ENCODE results near the gene BDKRB2. TPM values are rescaled to one million over a fixed set of nuclear protein-coding genes. Genes with fewer than 3 reads are reported as not detected.

The BDKRB2 gene
- total and polyA plus RNA-seq, 2 of the 13 experiments (the other 11 are each of a cell fraction or from before 2014, with no cell fraction given): 0.03 TPM; not detected in 1

DNA sequence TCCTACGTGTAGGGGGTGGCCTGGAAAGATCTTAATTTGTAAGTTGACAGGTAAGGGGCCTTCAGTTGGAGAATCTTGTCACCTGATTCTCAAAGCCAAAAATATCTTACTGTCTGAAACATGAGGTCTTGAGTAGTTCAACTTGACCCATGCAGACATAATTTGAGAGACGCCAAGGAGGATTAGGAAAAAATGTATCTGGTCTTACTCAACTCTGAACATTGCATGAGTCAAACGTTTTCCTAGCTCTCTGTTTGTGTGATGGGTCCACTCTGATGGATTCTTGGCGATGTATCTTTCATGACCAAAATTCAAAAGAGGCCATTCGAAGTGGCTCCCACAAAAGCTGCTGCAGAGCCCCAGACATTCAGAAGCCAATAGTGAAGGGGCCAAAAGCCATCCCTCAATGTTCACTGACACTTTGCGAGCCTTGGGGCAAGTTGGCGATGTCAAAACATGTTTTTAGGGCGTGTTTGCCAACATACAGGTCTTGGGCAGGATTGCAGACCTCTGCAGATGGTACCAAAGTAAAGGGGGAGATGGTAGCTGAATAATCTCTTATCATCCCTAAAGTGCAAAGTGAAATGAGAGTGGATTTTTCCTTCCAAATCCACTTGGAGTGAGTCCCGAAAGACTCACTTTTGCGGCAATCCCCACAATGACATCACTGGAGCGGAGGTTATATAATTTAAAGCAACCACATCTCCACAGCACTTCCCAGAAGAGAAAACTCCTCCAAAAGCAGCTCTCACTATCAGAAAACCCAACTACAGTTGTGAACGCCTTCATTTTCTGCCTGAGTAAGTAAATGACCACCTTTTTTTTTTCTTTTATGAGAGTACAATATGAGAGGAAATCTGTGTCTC, 51.1 kb downstream of the BDKRB2 start, which contains the start of gene BDKRB1:
Gene BDKRB1 (plus strand): TSS at position 710 of the 866 bp plus-strand sequence. CDS start 7,473 bp downstream, outside the sequence.
- H3K27ac ChIP-seq (ENCODE audit: extremely low read length, insufficient read depth, low read length): no peak within 1 kb of the TSS
- H3K4me3 ChIP-seq (replicated peaks in 1 of 3; ENCODE audit: insufficient read depth in 1 of 3, low read depth in 2 of 3, low read length in 3 of 3): no peak within 1 kb of the TSS
- in situ Hi-C loops (cut with HindIII; ENCODE audit: extremely low pct_ligation_motif_present, low pct_unique_long_range_greater_than_20kb): no loop called here
- ChIA-PET CTCF (ENCODE audit: low intra/inter-chr PET ratio, low total read pairs) (no interaction called here), POLR2A (no interaction called here)
- no peak within 1 kb of the TSS for H3K9ac ChIP-seq (ENCODE audit: insufficient read depth, low read depth, low read length)
- ATAC-seq: no peak
- 32% methylated on average over 12 of the region's 12 CpGs for WGBS (ENCODE audit: low lambda C conversion rate)
- H3K36me3 ChIP-seq (replicated peaks in 1 of 2; ENCODE audit: control insufficient read depth in 1 of 2, insufficient read depth in 2 of 2, low read length in 2 of 2): no peaks in the 10 kb centered on the region
- no peak within 1 kb of the TSS for H3K4me2 ChIP-seq (ENCODE audit: low read depth, low read length)
- intact Hi-C loops (cut with micrococcal nuclease; ENCODE audit: unreplicated experiment): no loop called here
- TF ChIP-seq MYC (CRISPR knock-in tag; IDR thresholded peaks at IDR 0.05; ENCODE audit: borderline replicate concordance) (no peak), NONO (IDR thresholded peaks at IDR 0.05) (no peak), NONO (CRISPR knock-in tag; conservative IDR thresholded peaks at IDR 0.05) (no peak), FOXO1 (CRISPR knock-in tag; IDR thresholded peaks at IDR 0.05) (no peak), ZNF510 (CRISPR knock-in tag; IDR thresholded peaks at IDR 0.05; ENCODE audit: low read depth) (no peak), BCL6 (CRISPR knock-in tag; IDR thresholded peaks at IDR 0.05) (no peak), BORCS8-MEF2B (CRISPR knock-in tag; IDR thresholded peaks at IDR 0.05) (no peak), ARNT2 (CRISPR knock-in tag; IDR thresholded peaks at IDR 0.05; ENCODE audit: low read depth) (no peak)
- no peaks in the 10 kb centered on the region for H3K79me2 ChIP-seq (ENCODE audit: insufficient read depth, low read length)
- peaks cover 0 to 33% of the 10 kb centered on the region in 2 experiments; a peak in 2 of 5 replicates for H3K27me3 ChIP-seq (ENCODE audit: control insufficient read depth in 1 of 2, insufficient read depth in 2 of 2, low read length in 2 of 2)
- no peak for FAIRE-seq
- no peak for DNase-seq (ENCODE audit: low spot score)
- no peak within 1 kb of the TSS for H2AFZ ChIP-seq (ENCODE audit: low read length)
- no TSS peak for BruUV-seq (replicated peaks)
- H3K9me3 ChIP-seq (ENCODE audit: low read length): no peaks in the 10 kb centered on the region
- no peaks in the 10 kb centered on the region for H3K4me1 ChIP-seq (ENCODE audit: insufficient read depth, low read length)
- no peaks in the 10 kb centered on the region for H4K20me1 ChIP-seq (ENCODE audit: insufficient read depth, low read length)

DNA sequence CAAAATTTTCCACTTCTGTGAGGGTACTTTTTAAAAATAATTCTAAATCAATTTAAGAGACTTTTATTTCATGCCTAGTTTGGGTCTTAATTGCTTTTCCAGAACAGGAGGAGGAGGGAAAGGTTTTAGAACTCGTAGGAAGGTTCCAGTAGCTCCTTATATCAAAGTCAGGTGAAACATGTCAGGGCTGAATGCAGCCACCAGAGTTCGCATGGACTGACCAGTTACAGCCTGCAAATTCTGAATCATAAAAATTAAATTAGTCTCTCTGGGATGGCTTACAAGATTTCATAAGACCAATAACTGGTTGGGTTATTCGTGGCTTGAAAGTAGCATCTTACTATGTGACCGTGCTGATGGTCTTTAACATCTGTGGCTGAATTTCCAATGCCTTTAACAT, 51.8 kb downstream of the BDKRB2 start:
- POLR2A ChIA-PET: no interaction called here
- Histone ChIP-seq H2AFZ (ENCODE audit: low read length) (no peak overlapping the region), H3K27me3 (ENCODE audit: control insufficient read depth in 1 of 2, insufficient read depth in 2 of 2, low read length in 2 of 2) (peaks cover 1 to 39% of the 10 kb centered on the region in 2 experiments; a peak in 2 of 5 replicates), H3K79me2 (ENCODE audit: insufficient read depth, low read length) (no peaks in the 10 kb centered on the region), H3K4me2 (ENCODE audit: low read depth, low read length) (no peak overlapping the region), H3K27ac (ENCODE audit: extremely low read length, insufficient read depth, low read length) (no peak overlapping the region), H3K9ac (ENCODE audit: insufficient read depth, low read depth, low read length) (no peak overlapping the region), H4K20me1 (ENCODE audit: insufficient read depth, low read length) (no peaks in the 10 kb centered on the region), H3K36me3 (replicated peaks in 1 of 2; ENCODE audit: control insufficient read depth in 1 of 2, insufficient read depth in 2 of 2, low read length in 2 of 2) (no peaks in the 10 kb centered on the region), H3K4me3 (replicated peaks in 1 of 3; ENCODE audit: insufficient read depth in 1 of 3, low read depth in 2 of 3, low read length in 3 of 3) (no peak overlapping the region), H3K4me1 (ENCODE audit: insufficient read depth, low read length) (no peaks in the 10 kb centered on the region), H3K9me3 (ENCODE audit: low read length) (no peaks in the 10 kb centered on the region)
- intact Hi-C loops (cut with micrococcal nuclease; ENCODE audit: unreplicated experiment): no loop called here
- CTCF ChIA-PET (ENCODE audit: low intra/inter-chr PET ratio, low total read pairs): no interaction called here
- WGBS (ENCODE audit: low lambda C conversion rate): 18% methylated on average over 4 of the region's 4 CpGs
- DNase-seq (ENCODE audit: low spot score): no peak
- in situ Hi-C loops (cut with HindIII; ENCODE audit: extremely low pct_ligation_motif_present, low pct_unique_long_range_greater_than_20kb): no loop called here
- TF ChIP-seq POLR2AphosphoS5 (IDR thresholded peaks at IDR 0.05; ENCODE audit: low read depth, low read length) (no peak), U2AF1 (optimal IDR thresholded peaks at IDR 0.05; ENCODE audit: low read depth, low read length) (no peak), TFDP2 (CRISPR knock-in tag; IDR thresholded peaks at IDR 0.05) (no peak), ZNF335 (CRISPR knock-in tag; IDR thresholded peaks at IDR 0.05) (no peak), MED13 (CRISPR knock-in tag; IDR thresholded peaks at IDR 0.05) (no peak), SOX6 (IDR thresholded peaks at IDR 0.05) (no peak), SOX6 (CRISPR knock-in tag; IDR thresholded peaks at IDR 0.05) (no peak), SP1 (IDR thresholded peaks at IDR 0.05) (no peak), SP1 (CRISPR knock-in tag; IDR thresholded peaks at IDR 0.05) (no peak), ZNF143 (CRISPR knock-in tag; IDR thresholded peaks at IDR 0.05) (no peak), KDM5A (IDR thresholded peaks at IDR 0.05; ENCODE audit: borderline replicate concordance, low read length) (no peak)
- no TSS peak for BruUV-seq (replicated peaks)
- no peak for FAIRE-seq
- no peak for ATAC-seq
